ENCODE results near the gene CTNNA3.

Gene CTNNA3

DNA sequence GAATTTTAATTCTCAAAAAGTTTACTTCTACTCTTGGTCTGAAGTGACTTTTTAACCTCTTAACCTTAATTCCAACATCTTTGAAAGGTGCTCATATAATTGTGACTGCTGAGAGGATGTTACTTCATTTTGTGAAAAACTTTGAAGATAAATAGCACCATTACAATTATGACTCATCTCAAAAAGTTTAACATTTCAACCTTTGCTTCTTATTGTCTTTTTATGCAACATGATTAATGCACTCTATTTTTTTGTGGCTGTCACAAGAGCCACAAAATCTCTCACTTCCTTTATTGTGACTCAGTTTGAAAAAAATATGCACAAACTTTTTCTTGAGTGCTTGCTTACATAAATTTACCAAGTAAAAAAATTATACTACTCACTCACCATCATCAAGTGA is 387.1 kb downstream of the CTNNA3 start:
- no peak for DNase-seq

DNA sequence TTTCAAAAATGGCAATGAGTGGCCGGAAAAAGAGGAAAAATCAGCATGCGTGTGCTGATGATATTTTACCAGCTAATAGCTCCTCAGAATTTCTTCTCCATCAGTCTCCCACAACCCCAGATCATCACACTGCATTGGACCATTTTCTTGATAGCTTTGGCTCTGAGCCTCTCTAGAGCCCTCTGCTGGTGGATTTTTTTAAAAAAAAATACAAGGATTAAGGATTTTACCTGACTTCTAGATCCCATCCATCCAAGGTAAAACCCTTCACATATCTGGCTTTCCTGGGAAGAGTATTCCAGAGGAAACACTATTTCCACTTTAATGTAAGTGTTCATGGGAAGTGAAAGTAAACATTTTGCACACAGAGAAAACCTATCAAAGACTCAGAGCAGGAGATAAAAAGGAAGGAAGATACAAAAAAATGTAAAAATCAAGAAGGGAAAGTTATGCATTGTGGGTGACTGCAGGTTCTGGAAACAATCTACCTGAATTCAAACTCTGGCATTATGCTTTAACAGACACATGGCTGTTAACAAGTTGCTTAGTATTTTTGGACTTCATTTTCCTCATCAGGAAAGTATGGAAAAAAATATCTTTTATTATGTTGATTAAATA is 389.3 kb downstream of the CTNNA3 start:
- DNase-seq = no peak

- no peak for DNase-seq
Observed at GRCh38 chr10:67302701-67303100, 393.3 kb downstream of the CTNNA3 start.

GRCh38 chr10:67299761-67300160 is 396.2 kb downstream of the CTNNA3 start:
- DNase-seq = no peak

DNA sequence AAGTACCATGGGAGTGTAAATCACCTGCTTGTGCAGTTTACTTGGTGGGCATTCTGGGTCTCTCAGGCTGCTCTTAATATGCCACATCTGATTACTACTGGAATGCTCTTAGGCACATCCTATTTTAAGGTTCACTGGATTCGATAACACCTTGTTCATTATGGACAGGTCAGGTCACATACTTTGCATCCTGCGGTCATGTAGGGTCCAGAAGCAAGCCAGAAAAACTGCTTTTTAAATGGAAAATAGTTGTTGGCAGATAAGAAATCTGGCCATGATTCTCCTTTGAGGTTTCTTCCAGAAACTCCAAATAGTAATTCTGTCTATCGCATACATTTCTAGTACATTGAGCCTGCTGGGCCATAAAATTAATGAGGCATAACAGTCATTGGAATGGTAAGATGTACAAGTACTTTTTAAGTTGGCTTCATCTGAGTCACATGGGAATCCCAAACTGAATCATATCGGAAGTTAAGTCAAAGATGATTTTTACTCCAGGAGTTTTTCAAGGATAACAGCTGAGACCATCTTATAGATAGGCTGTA is 398.3 kb downstream of the CTNNA3 start:
- no peak for DNase-seq

DNA sequence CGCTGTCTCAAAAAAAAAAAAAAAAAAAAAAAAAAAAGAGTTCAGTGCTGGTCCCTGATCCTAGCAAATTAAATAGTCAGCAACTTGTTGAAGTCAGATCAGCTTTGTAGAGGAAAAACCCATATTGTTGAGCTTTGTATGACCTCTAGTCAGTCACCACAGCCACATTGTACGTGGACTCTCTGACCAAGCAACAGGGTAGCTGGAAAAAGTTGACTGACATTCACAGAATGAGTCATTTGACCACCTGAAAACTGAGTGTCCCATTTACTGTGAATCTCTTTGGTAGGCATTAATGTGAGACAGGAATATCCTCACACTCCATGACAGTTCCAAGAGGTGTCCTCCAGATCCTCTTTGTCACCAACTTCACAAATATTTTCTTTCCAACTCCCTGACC is 399.1 kb downstream of the CTNNA3 start:
- no peak for DNase-seq

- DNase-seq = no peak
Observed at GRCh38 chr10:67288688-67289410, 407.1 kb downstream of the CTNNA3 start.

GRCh38 chr10:67284589-67284988 is 411.4 kb downstream of the CTNNA3 start:
- no peak for DNase-seq

DNA sequence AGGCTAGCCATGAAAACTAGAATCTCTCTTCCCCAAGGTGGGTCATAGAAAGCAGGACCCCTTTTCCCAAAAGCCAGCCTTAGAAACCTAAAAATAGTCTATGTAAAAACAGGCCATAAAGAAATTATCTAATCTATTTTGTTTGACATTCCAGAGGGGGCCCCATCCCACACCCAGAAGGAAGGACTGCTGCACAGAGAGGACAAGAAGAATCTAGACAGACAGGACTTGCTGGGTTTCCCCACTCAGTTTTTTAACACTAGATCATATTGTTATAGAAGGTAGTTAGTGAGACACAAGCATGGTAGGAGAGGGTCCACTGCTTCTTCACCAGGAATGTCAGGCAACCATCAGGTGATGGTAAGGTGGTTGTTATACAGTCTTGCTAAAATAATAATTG is 413.1 kb downstream of the CTNNA3 start:
- DNase-seq = no peak

DNA sequence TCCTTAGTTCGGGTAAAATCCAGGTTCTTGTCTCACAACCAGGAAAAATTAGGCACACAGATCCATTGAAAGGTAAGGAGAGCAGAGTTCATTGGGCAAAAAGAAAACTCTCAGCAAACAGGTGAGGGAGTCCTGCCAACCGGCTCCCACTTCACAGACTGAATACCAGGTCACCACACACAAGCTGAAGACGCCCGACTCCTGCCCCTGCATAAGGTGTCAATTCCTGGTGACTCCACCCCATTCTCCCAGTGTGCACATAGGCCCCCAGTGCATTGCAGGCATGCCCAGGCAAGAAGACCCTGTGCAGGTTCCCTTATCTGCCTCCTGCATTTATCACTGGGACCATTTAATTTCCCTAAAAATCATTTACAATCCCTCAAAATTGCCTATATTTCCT is 415.6 kb downstream of the CTNNA3 start:
- no peak for DNase-seq

- DNase-seq = no peak
Observed at GRCh38 chr10:67277402-67277801, 418.6 kb downstream of the CTNNA3 start.

DNA sequence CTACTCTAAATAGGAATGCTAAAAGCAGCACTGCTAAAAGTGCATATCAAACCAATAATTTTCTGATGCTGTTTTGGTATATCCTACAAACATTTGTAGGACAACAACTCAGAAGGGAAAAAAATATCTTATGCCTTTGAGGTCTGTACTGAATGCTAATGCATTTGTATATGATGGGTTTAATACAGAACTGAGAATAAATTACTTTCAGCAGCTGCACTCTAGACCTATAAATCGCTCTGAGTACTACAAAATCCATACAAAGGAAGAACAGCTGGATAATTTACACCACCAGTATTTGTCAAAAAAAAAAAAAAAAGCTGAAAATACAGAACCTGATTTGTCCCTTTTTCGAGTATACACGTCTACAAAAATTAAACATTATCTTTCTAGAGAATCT is 426.2 kb downstream of the CTNNA3 start:
- DNase-seq = no peak

DNA sequence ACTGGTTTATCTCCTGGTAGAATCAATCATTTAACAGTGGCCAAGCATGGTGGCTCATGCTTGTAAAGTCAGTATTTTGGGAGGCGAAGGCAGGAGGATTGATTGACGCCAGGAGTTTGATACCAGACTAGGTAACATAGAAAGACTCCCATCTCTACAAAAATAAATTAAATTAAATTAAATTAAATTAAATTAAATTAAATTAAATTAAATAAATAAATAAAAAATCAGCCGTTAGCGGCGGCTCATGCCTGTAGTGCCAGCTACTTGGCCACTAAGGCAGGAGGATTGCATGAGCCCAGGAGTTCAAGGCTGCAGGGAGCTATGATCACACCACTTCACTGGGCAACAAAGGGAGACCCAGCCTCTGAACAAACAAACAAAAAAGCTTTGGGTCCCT is 427.8 kb downstream of the CTNNA3 start:
- no peak for DNase-seq

DNA sequence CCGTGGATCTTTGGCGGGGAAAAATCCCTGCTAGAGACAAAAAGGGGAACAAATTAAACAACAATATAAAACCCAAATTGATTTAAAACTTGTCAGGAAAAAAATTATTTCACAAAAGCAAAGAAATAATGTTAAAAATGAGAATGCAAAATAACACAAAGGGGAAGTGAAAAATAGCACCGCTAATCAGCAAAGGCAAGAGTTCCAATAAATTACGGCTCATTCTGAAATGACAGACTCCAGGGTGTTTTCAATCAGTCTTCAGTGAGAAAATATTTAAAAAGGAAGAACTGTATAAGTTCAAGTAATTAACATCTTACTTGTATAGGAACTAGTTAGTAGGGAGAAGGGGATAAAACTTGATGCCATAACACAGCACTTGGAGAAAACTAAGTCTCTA is 433.3 kb downstream of the CTNNA3 start:
- no peak for DNase-seq

GRCh38 chr10:67261300-67261797 is 434.6 kb downstream of the CTNNA3 start:
- DNase-seq = no peak

- no peak for DNase-seq
Observed at GRCh38 chr10:67259319-67259929, 436.6 kb downstream of the CTNNA3 start.

- DNase-seq = no peak
Observed at GRCh38 chr10:67257427-67258144, 438.4 kb downstream of the CTNNA3 start.

DNA sequence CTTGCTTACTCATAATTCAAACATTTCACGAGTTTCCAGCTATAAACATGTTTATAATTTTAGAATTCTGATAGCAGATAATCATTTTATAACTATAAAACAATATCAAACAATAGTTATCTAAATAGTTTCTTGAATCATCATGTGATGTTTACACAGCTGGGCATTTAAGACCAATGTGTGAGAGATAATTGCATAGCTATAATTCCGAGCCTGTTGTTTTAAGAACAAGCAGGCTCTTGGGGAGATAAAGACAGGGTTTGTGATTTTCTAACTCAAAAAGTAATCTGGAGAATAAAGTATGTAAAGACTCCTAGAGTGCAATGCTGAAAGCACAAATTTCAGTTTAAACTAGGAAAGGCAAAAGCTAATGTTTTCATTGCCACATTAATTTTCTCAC is 439.0 kb downstream of the CTNNA3 start:
- no peak for DNase-seq

DNA sequence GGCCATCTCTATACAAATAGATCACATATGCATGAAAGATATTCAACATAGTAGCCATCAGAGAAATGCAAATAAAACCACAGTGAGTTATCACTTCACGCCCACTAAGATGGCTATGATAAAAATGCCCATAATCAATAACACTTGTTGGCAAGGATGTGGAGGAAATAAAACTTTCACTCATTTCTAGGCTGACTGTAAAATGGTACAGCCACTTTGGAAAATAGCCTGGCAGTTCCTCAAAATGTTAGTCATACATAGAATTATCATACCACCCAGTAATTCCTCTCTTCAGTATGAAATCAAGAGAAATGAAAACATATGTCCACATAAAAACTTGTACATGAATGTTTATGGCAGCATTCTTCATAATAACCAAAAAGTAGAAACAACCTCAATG is 445.3 kb downstream of the CTNNA3 start:
- DNase-seq = no peak

DNA sequence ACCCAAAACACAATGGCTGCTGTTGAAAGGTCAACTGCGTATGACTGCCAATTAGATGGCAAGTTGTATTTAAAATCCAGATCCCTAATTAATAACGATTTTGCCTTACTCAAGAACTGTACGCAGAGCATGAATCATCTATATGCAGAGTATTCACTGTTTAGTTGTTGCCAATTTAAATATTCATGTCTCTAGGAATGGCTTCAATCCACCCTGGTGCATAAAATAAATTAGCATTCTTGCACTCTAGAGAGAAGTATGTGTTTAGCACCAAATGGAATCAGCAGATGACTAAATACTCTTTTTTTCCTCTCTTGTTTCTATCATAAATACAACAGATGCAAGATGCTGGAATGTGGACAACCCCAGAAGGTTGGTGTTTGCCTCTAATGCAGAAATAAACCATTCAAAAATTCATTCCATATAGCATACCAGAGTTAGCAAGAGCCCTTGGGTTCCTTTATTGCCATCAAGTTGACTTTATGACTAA is 449.9 kb downstream of the CTNNA3 start:
- DNase-seq = no peak

DNA sequence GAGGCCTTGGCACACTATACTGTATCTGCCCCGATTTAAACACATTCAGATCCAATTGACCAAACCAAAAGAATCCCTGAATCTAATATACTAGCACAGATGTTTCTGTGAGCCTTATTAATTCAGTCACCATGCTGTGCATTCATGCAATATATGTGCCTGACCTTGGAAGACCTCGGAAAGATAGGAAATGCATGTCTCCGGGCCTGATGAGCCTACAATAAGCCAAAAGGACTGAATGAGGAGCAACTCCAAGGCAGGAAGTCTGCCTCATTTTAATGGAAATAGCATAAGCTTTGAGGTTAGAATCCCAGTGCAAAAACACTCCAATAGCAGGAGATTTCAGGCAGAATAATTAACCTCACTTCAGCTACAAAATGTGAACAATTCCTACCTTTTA is 453.5 kb downstream of the CTNNA3 start:
- DNase-seq = no peak

DNA sequence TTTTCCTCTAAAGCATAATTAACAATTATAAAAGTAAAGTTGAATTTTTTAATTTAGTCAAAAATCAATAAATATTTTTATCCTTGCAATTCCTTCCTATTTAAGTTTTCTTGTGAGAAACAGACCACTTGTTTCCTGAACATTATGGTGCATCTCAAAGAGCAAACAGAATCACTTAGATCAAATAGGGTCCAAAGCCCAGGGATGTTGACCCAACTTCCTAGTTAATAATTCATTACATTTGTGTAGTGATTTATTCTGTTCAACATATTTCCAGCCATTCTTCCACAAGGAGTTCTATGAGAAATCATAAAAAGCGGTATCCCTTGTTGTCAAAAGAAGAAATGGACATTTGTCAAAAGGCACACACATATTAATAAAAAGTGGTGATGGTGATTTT is 454.5 kb downstream of the CTNNA3 start:
- no peak for DNase-seq

- no peak for DNase-seq
Observed at GRCh38 chr10:67239864-67240497, 456.0 kb downstream of the CTNNA3 start.

Data from activated CD4-positive, CD25-positive, alpha-beta regulatory T cell treated with anti-CD3 and anti-CD28 coated beads, Interleukin-2, amount 50 U/mL, for 72 hours (primary cell).